BJ (cell line): ENCODE measurements around the gene PCNX2. TPM values are rescaled to one million over a fixed set of nuclear protein-coding genes. Genes with fewer than 3 reads are reported as not detected.

Source experiments
- CTCF ChIA-PET: fragments of 350-600 bp; formaldehyde crosslinking; extraction: SDS; loops from one replicate; lab custom pipeline; 2021; ENCODE audit warnings: antibody characterized with exemption, inconsistent platforms; lab: Yijun Ruan, JAX
- POLR2A ChIA-PET: fragments of 300-600 bp; sonication (Branson Sonifier 250); formaldehyde crosslinking; extraction: SDS; loops from one replicate; lab custom pipeline; 2021; ENCODE audit warnings: antibody characterized with exemption; lab: Charles Lee
- DNase-seq: peaks from one replicate; pipeline ENCODE4 v3.0.0-alpha.2; 2011; ENCODE audit warnings: low read depth
- H3K27me3 ChIP-seq: 2 replicates; pipeline ENCODE4 v1.6.0; 2011; ENCODE audit warnings: low read length; ENCODE audit not compliant: control insufficient read depth, insufficient read depth
- H3K36me3 ChIP-seq: 2 replicates; pipeline ENCODE4 v1.5.1; 2011; ENCODE audit warnings: low read length; ENCODE audit not compliant: control insufficient read depth, insufficient read depth
- H3K4me3 ChIP-seq: 2 replicates; pipeline ENCODE4 v1.5.1; 2011; ENCODE audit warnings: low read depth, mild to moderate bottlenecking, control low read depth, low read length
- polyA plus RNA-seq: library from polyadenylated mRNA; depleted of rRNA; stranded (reverse); fragments of >200 nt; gene quantifications from 2 replicates; pipeline ENCODE4 v1.2.3, GENCODE V29; 2011
- TF ChIP-seq, protein P1 (sequence below): IDR thresholded peaks from 2 replicates; pipeline ENCODE4 v1.5.1; 2011; ENCODE audit warnings: low read depth, mild to moderate bottlenecking, control low read depth, inconsistent platforms, low read length, moderate library complexity; ENCODE audit not compliant: insufficient read depth

PCNX2 gene
- polyA plus RNA-seq, 1 experiment, result 10.1 TPM

DNA sequence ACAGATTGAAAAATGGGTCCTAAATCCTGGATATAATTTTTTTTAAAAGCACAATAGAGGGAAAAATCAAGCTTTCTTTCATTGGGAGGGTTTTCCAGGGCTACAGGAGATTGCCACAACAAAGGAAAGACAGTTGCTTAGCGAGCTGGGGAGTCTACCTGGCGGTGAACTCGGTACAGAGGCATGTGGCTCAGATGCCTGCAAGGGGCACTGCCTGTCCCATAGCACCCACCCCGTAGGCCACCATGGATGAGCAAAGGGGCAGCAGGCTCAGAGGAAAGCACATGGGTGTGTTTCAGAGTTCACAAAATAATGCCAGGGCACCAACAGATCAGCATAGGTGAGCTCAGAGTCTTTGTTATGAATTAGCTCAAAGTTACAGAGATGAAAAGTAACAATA lies 79.5 kb downstream of the PCNX2 start:
- POLR2A ChIA-PET, result interaction anchor here (0.7 kb wide), 1 partner anchor 1416 kb away, joined by 5 read pairs; no protein-coding TSS in a partner anchor
- TF ChIP-seq, protein P1, sequence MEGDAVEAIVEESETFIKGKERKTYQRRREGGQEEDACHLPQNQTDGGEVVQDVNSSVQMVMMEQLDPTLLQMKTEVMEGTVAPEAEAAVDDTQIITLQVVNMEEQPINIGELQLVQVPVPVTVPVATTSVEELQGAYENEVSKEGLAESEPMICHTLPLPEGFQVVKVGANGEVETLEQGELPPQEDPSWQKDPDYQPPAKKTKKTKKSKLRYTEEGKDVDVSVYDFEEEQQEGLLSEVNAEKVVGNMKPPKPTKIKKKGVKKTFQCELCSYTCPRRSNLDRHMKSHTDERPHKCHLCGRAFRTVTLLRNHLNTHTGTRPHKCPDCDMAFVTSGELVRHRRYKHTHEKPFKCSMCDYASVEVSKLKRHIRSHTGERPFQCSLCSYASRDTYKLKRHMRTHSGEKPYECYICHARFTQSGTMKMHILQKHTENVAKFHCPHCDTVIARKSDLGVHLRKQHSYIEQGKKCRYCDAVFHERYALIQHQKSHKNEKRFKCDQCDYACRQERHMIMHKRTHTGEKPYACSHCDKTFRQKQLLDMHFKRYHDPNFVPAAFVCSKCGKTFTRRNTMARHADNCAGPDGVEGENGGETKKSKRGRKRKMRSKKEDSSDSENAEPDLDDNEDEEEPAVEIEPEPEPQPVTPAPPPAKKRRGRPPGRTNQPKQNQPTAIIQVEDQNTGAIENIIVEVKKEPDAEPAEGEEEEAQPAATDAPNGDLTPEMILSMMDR, result no peak
- H3K27me3 ChIP-seq, result no peaks in the 10 kb centered on the region
- no peaks in the 10 kb centered on the region; the same call in 1 of the 2 replicates for H3K36me3 ChIP-seq
- CTCF ChIA-PET, result interaction anchor here (0.6 to 0.9 kb wide), 2 partner anchors 19 to 1961 kb away, joined by 3 read pairs; no protein-coding TSS in a partner anchor
- H3K4me3 ChIP-seq, result no peak overlapping the region
- no peak for DNase-seq

GRCh38 chr1:233215135-233215760 lies 80.3 kb downstream of the PCNX2 start:
- Histone ChIP-seq H3K36me3 (no peaks in the 10 kb centered on the region; the same call in 1 of the 2 replicates), H3K27me3 (no peaks in the 10 kb centered on the region), H3K4me3 (no peak overlapping the region)
- CTCF ChIA-PET, result interaction anchor here (0.7 to 1.8 kb wide), 3 partner anchors 9 to 20 kb away, joined by 3 to 4 read pairs (median 3); no protein-coding TSS in a partner anchor
- no peak for DNase-seq
- POLR2A ChIA-PET, result no interaction called here
- TF ChIP-seq, protein P1, result no peak

DNA sequence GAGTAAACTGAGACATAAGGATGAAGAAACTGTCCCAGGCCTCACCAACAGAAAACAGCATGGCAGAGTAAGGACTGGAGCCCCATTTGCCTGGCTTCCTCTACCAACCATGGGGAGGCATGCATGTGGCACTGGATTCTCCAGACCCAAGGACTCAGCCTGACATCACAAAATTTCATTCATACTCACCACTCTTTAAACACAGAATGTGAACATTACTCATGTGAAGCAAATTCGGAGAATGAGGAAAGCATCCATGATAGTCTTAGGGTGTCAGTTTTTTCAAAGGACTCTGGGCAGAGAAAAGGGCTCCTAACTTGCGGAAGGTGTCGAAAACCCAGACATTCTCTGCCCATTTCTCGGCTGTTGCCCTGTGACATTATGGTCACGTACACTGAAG lies 83.9 kb downstream of the PCNX2 start:
- ChIA-PET CTCF (no interaction called here), POLR2A (interaction anchor here (0.6 kb wide), 1 partner anchor 1612 kb away, joined by 5 read pairs; no protein-coding TSS in a partner anchor)

GRCh38 chr1:233211106-233211505 lies 84.4 kb downstream of the PCNX2 start:
- Histone ChIP-seq H3K4me3 (no peak overlapping the region), H3K27me3 (no peaks in the 10 kb centered on the region), H3K36me3 (no peaks in the 10 kb centered on the region)
- no peak for DNase-seq
- CTCF ChIA-PET, result interaction anchor here (0.6 kb wide), 1 partner anchor 63 kb away, joined by 3 read pairs; no protein-coding TSS in a partner anchor
- POLR2A ChIA-PET, result interaction anchor here (0.6 kb wide), 1 partner anchor 1611 kb away, joined by 5 read pairs; no protein-coding TSS in a partner anchor
- TF ChIP-seq, protein P1, result no peak

More for the DNA sequence above, 83.9 kb downstream of the PCNX2 start:
- TF ChIP-seq, protein P1, result no peak
- DNase-seq, result no peak
- no peaks in the 10 kb centered on the region for H3K36me3 ChIP-seq
- no peaks in the 10 kb centered on the region for H3K27me3 ChIP-seq
- no peak overlapping the region for H3K4me3 ChIP-seq

DNA sequence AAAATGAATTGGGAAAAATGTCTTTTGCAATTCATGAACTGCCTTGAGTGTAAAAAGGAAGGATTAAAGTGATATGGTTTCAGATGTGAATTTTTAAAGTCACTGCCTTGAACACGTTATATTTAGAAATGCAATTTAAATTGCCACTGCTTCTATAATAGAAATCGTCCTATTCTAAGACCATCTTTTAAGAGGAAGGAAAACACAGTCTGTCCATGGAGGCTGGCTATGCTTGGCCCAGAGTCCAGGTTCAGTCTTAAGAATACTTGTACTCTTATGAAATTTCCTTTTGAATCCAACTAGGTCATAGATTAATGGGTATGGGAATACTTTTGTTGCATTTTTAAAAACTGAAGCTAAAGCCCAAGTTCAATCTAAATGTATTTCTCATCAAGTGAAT lies 86.0 kb downstream of the PCNX2 start:
- Histone ChIP-seq H3K4me3 (no peak overlapping the region), H3K36me3 (no peaks in the 10 kb centered on the region), H3K27me3 (no peaks in the 10 kb centered on the region)
- ChIA-PET POLR2A (no interaction called here), CTCF (no interaction called here)
- TF ChIP-seq, protein P1, result no peak
- DNase-seq, result no peak
